Panc1 (cell line): ENCODE measurements around the gene ZSCAN12.

ENCODE experiments used
- TF ChIP-seq, protein P1 (sequence below): fragments of 450-650 bp; IDR thresholded peaks from 2 replicates; pipeline ENCODE4 v1.5.1; 2017; ENCODE audit warnings: mild to moderate bottlenecking
- TF ChIP-seq, protein P2 (sequence below), 2 experiments: IDR thresholded peaks; 2 replicates each; pipeline ENCODE4 v1.6.1; 2011 to 2012; ENCODE audit warnings: low read depth in 2 of 2, control low read depth in 1 of 2, low read length in 1 of 2, mild to moderate bottlenecking in 1 of 2, moderate library complexity in 1 of 2; ENCODE audit not compliant: insufficient read depth in 1 of 2

DNA sequence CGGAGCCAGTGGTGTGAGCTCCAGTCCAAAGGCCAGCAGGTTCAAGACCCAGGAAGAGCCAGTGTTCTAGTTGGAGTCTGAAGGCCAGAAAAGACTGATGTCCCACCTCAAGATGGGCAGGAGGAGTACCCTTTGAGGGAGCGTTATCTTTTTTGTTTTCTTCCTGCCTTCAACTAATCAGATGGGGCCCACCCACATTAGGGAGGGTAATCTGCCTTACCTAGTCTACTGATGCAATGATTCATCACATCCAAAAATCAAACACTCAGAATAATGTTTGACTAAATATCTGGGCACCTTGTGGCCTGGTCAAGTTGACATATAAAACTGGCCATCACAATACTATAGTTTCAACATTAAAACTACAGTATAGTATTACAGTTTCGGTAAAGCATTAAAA lies 30.1 kb downstream of the ZSCAN12 start:
- TF ChIP-seq, protein P1, sequence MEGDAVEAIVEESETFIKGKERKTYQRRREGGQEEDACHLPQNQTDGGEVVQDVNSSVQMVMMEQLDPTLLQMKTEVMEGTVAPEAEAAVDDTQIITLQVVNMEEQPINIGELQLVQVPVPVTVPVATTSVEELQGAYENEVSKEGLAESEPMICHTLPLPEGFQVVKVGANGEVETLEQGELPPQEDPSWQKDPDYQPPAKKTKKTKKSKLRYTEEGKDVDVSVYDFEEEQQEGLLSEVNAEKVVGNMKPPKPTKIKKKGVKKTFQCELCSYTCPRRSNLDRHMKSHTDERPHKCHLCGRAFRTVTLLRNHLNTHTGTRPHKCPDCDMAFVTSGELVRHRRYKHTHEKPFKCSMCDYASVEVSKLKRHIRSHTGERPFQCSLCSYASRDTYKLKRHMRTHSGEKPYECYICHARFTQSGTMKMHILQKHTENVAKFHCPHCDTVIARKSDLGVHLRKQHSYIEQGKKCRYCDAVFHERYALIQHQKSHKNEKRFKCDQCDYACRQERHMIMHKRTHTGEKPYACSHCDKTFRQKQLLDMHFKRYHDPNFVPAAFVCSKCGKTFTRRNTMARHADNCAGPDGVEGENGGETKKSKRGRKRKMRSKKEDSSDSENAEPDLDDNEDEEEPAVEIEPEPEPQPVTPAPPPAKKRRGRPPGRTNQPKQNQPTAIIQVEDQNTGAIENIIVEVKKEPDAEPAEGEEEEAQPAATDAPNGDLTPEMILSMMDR, result no peak
- TF ChIP-seq, protein P2, sequence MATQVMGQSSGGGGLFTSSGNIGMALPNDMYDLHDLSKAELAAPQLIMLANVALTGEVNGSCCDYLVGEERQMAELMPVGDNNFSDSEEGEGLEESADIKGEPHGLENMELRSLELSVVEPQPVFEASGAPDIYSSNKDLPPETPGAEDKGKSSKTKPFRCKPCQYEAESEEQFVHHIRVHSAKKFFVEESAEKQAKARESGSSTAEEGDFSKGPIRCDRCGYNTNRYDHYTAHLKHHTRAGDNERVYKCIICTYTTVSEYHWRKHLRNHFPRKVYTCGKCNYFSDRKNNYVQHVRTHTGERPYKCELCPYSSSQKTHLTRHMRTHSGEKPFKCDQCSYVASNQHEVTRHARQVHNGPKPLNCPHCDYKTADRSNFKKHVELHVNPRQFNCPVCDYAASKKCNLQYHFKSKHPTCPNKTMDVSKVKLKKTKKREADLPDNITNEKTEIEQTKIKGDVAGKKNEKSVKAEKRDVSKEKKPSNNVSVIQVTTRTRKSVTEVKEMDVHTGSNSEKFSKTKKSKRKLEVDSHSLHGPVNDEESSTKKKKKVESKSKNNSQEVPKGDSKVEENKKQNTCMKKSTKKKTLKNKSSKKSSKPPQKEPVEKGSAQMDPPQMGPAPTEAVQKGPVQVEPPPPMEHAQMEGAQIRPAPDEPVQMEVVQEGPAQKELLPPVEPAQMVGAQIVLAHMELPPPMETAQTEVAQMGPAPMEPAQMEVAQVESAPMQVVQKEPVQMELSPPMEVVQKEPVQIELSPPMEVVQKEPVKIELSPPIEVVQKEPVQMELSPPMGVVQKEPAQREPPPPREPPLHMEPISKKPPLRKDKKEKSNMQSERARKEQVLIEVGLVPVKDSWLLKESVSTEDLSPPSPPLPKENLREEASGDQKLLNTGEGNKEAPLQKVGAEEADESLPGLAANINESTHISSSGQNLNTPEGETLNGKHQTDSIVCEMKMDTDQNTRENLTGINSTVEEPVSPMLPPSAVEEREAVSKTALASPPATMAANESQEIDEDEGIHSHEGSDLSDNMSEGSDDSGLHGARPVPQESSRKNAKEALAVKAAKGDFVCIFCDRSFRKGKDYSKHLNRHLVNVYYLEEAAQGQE (IDR thresholded peaks at IDR 0.05; ENCODE audit: insufficient read depth in 1 of 2, low read depth in 2 of 2, low read length in 1 of 2), result no peak
